ENCODE measurements around the gene BANF1.

Gene BANF1

DNA sequence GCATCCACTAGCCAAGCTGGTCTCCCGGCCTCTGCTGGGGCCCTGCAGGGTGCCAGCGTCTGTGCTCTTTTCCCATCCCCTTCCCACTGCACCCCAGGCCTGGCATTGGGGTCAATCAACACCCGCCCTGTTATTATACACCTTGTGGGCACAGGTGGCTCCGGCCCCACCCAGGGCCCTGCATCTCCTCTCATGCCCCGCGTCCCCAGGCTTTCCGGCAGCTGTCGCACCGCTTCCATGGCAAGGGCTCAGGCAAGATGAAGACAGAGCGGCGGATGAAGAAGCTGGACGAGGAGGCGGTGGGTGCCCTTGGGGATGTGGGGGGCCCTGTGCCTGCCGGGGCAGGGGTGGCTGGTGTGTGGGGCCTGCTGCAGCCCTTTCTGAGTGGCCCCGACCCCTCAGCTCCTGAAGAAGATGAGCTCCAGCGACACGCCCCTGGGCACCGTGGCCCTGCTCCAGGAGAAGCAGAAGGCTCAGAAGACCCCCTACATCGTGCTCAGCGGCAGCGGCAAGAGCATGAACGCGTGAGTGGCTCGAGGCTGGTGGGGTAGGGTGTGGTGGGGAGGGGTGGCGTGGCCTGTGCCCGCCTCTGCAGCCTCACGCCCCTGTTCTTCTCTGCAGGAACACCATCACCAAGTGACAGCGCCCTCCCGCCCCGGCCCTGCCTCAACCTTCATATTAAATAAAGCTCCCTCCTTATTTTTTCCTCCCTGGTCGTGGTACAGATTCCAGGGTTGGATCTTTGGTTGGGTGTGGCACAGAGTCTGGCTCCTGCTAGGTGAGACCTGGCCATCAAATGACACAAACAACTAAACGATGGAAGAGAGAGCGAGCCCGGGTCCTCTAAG is 23.7 kb upstream of the BANF1 start:
- CTCF ChIA-PET, result interaction anchor here (0.5 to 1.4 kb wide), 2 partner anchors 10 to 13 kb away, joined by 3 to 4 read pairs; no protein-coding TSS in a partner anchor

DNA sequence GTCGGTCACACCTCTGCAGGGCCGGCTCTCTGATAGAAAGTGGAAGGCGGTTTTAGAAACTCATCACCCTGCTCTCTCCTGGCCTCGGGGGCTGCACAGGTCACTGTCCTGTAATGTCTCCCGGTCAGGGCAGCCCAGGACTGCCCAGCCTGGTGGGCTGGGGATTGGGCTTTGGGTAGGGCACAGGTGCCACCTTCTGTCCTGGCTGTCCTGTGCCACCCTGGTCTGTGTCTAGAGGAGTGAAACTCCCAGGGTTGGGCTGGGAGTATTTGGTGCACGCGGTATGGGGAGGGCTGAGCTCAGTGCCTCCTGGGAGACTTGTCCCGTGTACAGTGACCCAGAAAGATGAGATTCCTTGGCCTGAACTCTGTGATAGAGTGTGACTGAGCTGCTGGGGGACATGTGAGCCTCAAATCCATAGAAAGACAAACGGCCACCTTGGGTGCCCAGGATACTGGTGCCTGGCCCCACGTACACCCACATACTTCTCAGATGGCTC is 23.0 kb upstream of the BANF1 start:
- CTCF ChIA-PET, result interaction anchor here (0.5 to 1.4 kb wide), 3 partner anchors 9 to 95 kb away, joined by 3 to 5 read pairs (median 4); no protein-coding TSS in a partner anchor
- no peak for TF ChIP-seq ZBTB48 (tag by site-specific recombination; IDR thresholded peaks at IDR 0.05)
- no peak for TF ChIP-seq SETDB1 (IDR thresholded peaks at IDR 0.05; ENCODE audit: insufficient read length, low read length)
- no peak for TF ChIP-seq ZNF157 (tag by site-specific recombination; IDR thresholded peaks at IDR 0.05)
- no peak for TF ChIP-seq ZNF610 (tag by site-specific recombination; IDR thresholded peaks at IDR 0.05; ENCODE audit: borderline replicate concordance)
- no peak for TF ChIP-seq ZNF292 (tag by site-specific recombination; IDR thresholded peaks at IDR 0.05; ENCODE audit: borderline replicate concordance, low read depth)
- no peak for TF ChIP-seq ZBTB17 (tag by site-specific recombination; IDR thresholded peaks at IDR 0.05)
- no peak for TF ChIP-seq ZNF670 (tag by site-specific recombination; IDR thresholded peaks at IDR 0.05; ENCODE audit: low read depth)
- peaks cover 0 to 43% of the 10 kb centered on the region in 2 experiments; a peak in 2 of 3 replicates for H3K36me3 ChIP-seq (ENCODE audit: control insufficient read depth in 2 of 2, insufficient read depth in 1 of 2, low read length in 2 of 2)

More for the DNA sequence above, 23.7 kb upstream of the BANF1 start:
- Histone ChIP-seq H3K4me1 (ENCODE audit: control insufficient read depth, insufficient read depth, low read length) (no peaks in the 10 kb centered on the region), H3K9me3 (ENCODE audit: control insufficient read depth, insufficient read depth, low read depth, low read length) (no peaks in the 10 kb centered on the region), H3K27ac (ENCODE audit: extremely low read depth, low read depth, low read length) (no peak overlapping the region), H3K4me3 (ENCODE audit: low read depth, low read length) (no peak overlapping the region), H3K36me3 (ENCODE audit: control insufficient read depth in 2 of 2, insufficient read depth in 1 of 2, low read length in 2 of 2) (peaks cover 0 to 47% of the 10 kb centered on the region in 2 experiments; a peak in 2 of 3 replicates)
- TF ChIP-seq ZNF791 (tag by site-specific recombination; IDR thresholded peaks at IDR 0.05) (no peak), ZNF843 (tag by site-specific recombination; IDR thresholded peaks at IDR 0.05) (no peak), ZNF23 (tag by site-specific recombination; IDR thresholded peaks at IDR 0.05; ENCODE audit: borderline replicate concordance) (no peak), ZSCAN16 (tag by site-specific recombination; IDR thresholded peaks at IDR 0.05) (no peak), ZNF121 (tag by site-specific recombination; IDR thresholded peaks at IDR 0.05) (no peak), ZNF792 (tag by site-specific recombination; IDR thresholded peaks at IDR 0.05) (no peak), ZBTB48 (tag by site-specific recombination; IDR thresholded peaks at IDR 0.05) (no peak), ZNF202 (tag by site-specific recombination; IDR thresholded peaks at IDR 0.05; ENCODE audit: borderline replicate concordance) (no peak), ZNF529 (tag by site-specific recombination; IDR thresholded peaks at IDR 0.05; ENCODE audit: insufficient replicate concordance) (no peak), ZNF621 (tag by site-specific recombination; IDR thresholded peaks at IDR 0.05) (no peak)
- TF ChIP-seq, protein P1, sequence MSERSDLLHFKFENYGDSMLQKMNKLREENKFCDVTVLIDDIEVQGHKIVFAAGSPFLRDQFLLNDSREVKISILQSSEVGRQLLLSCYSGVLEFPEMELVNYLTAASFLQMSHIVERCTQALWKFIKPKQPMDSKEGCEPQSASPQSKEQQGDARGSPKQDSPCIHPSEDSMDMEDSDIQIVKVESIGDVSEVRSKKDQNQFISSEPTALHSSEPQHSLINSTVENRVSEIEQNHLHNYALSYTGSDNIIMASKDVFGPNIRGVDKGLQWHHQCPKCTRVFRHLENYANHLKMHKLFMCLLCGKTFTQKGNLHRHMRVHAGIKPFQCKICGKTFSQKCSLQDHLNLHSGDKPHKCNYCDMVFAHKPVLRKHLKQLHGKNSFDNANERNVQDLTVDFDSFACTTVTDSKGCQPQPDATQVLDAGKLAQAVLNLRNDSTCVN (tag by site-specific recombination; optimal IDR thresholded peaks at IDR 0.05), result no peak
- TF ChIP-seq, protein P2, sequence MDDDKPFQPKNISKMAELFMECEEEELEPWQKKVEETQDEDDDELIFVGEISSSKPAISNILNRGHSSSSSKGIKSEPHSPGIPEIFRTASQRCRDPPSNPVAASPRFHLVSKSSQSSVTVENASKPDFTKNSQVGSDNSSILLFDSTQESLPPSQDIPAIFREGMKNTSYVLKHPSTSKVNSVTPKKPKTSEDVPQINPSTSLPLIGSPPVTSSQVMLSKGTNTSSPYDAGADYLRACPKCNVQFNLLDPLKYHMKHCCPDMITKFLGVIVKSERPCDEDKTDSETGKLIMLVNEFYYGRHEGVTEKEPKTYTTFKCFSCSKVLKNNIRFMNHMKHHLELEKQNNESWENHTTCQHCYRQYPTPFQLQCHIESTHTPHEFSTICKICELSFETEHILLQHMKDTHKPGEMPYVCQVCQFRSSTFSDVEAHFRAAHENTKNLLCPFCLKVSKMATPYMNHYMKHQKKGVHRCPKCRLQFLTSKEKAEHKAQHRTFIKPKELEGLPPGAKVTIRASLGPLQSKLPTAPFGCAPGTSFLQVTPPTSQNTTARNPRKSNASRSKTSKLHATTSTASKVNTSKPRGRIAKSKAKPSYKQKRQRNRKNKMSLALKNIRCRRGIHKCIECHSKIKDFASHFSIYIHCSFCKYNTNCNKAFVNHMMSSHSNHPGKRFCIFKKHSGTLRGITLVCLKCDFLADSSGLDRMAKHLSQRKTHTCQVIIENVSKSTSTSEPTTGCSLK (tag by site-specific recombination; IDR thresholded peaks at IDR 0.05), result no peak
- POLR2A ChIA-PET, result interaction anchor here (1.0 kb wide), 1 partner anchor 311 kb away, joined by 3 read pairs; the partner anchor contains the start of gene YIF1A

More for the DNA sequence above, 23.0 kb upstream of the BANF1 start:
- H3K9me3 ChIP-seq (ENCODE audit: control insufficient read depth, insufficient read depth, low read depth, low read length), result no peaks in the 10 kb centered on the region
- H3K4me1 ChIP-seq (ENCODE audit: control insufficient read depth, insufficient read depth, low read length), result no peaks in the 10 kb centered on the region
- POLR2A ChIA-PET, result interaction anchor here (1.0 kb wide), 1 partner anchor 310 kb away, joined by 3 read pairs; the partner anchor contains the start of gene YIF1A
- no peak overlapping the region for H3K27ac ChIP-seq (ENCODE audit: extremely low read depth, low read depth, low read length)
- no peak overlapping the region for H3K4me3 ChIP-seq (ENCODE audit: low read depth, low read length)

All from HEK293 (cell line).